Measurements from ENCODE around the gene ZNF467. TPM values are rescaled to one million over a fixed set of nuclear protein-coding genes. Genes with fewer than 3 reads are reported as not detected.

Gene ZNF467
- total and polyA plus RNA-seq, 11 donors = 2.6 to 9.5 (median 4.7) TPM

- TF ChIP-seq POLR2A (IDR thresholded peaks at IDR 0.05) = peak in 1 of 2 donors; percentile 30
- TF ChIP-seq, protein P1, sequence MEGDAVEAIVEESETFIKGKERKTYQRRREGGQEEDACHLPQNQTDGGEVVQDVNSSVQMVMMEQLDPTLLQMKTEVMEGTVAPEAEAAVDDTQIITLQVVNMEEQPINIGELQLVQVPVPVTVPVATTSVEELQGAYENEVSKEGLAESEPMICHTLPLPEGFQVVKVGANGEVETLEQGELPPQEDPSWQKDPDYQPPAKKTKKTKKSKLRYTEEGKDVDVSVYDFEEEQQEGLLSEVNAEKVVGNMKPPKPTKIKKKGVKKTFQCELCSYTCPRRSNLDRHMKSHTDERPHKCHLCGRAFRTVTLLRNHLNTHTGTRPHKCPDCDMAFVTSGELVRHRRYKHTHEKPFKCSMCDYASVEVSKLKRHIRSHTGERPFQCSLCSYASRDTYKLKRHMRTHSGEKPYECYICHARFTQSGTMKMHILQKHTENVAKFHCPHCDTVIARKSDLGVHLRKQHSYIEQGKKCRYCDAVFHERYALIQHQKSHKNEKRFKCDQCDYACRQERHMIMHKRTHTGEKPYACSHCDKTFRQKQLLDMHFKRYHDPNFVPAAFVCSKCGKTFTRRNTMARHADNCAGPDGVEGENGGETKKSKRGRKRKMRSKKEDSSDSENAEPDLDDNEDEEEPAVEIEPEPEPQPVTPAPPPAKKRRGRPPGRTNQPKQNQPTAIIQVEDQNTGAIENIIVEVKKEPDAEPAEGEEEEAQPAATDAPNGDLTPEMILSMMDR (IDR thresholded peaks at IDR 0.05) = no peak
- intact Hi-C loops (cut with DNase I) = loop anchor here in 4 of 10 donors (2.0 to 10.0 kb wide), 4 partner anchors 63 to 101 kb away; partner anchors contain the start of genes ZNF862 (in 4 of the 4) and ATP6V0E2 (in 1 of the 4)
- Histone ChIP-seq H3K27me3 (peaks cover 0 to 13% (median 1%) of the 10 kb centered on the region in 9 donors), H3K36me3 (peaks cover 0 to 36% (median 6%) of the 10 kb centered on the region in 9 donors), H3K4me1 (peaks cover 0 to 46% (median 25%) of the 10 kb centered on the region in 12 donors), H3K9me3 (no peaks in the 10 kb centered on the region), H3K27ac (peak overlapping the region in 10 of 12 donors; percentile 16 to 86 (median 72)), H3K4me3 (peak overlapping the region in 11 of 12 donors; percentile 57 to 89 (median 65))
- peak; percentile 93 to 96 (median 93) for DNase-seq
- WGBS, 4 donors = 2 to 3% (median 2%) methylated on average over 35 to 37 of the region's 37 CpGs
- peak; percentile 87 to 95 (median 92) for ATAC-seq
These were observed 1.6 kb downstream of the ZNF467 start for GRCh38 chr7:149771720-149772240.

GRCh38 chr7:149770728-149771636 is 2.4 kb downstream of the ZNF467 start:
- H3K4me1 ChIP-seq = peaks cover 0 to 40% (median 19%) of the 10 kb centered on the region in 12 donors
- H3K9me3 ChIP-seq = no peaks in the 10 kb centered on the region
- intact Hi-C loops (cut with DNase I) = loop anchor here in 3 of 10 donors (5.0 to 10.0 kb wide), 3 partner anchors 64 to 101 kb away; partner anchors contain the start of genes ZNF862 (in 3 of the 3) and ATP6V0E2 (in 1 of the 3)
- TF ChIP-seq POLR2A (IDR thresholded peaks at IDR 0.05) = no peak
- TF ChIP-seq, protein P1 (IDR thresholded peaks at IDR 0.05) = no peak
- peaks cover 0 to 21% (median 6%) of the 10 kb centered on the region in 9 donors for H3K27me3 ChIP-seq
- DNase-seq (no peak), ATAC-seq (peak in 1 of 4 donors; percentile 1)
- WGBS, 4 donors = 40 to 48% (median 44%) methylated on average over 16 of the region's 16 CpGs
- H3K36me3 ChIP-seq = peaks cover 0 to 41% (median 6%) of the 10 kb centered on the region in 9 donors
- peak overlapping the region in 11 of 12 donors; percentile 57 to 89 (median 65) for H3K4me3 ChIP-seq
- peak overlapping the region in 11 of 12 donors; percentile 16 to 80 (median 68) for H3K27ac ChIP-seq

DNA sequence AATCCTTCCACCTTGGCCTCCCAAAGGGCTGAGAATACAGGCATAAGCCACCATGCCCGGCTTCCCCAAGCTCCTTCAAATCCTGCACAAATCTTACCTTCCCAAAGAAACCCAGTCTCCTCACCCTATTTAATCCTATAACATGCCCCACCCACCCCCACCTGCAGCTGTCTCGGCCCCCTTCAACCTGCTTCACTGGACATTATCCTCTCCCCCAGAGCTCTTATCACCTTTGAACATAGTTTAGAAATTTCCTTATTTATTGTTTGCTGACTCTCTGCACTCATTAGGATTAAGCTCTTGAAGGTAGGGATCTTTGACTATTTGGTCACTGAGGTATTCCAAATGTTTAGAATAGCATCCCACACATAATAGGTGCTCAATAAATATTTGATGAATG is 3.5 kb downstream of the ZNF467 start:
- Histone ChIP-seq H3K27ac (no peak overlapping the region), H3K9me3 (no peaks in the 10 kb centered on the region), H3K27me3 (peaks cover 0 to 32% (median 11%) of the 10 kb centered on the region in 9 donors), H3K4me1 (peaks cover 0 to 42% (median 16%) of the 10 kb centered on the region in 12 donors), H3K4me3 (no peak overlapping the region), H3K36me3 (peaks cover 0 to 52% (median 9%) of the 10 kb centered on the region in 9 donors)
- intact Hi-C loops (cut with DNase I) = loop anchor here in 3 of 10 donors (5.0 to 10.0 kb wide), 3 partner anchors 65 to 102 kb away; partner anchors contain the start of genes ZNF862 (in 3 of the 3) and ATP6V0E2 (in 1 of the 3)
- no peak for DNase-seq
- ATAC-seq = no peak
- 93 to 94% (median 94%) methylated on average over 2 of the region's 2 CpGs for WGBS, 4 donors
- TF ChIP-seq, protein P1 (IDR thresholded peaks at IDR 0.05) = no peak
- TF ChIP-seq POLR2A (IDR thresholded peaks at IDR 0.05) = no peak
